ENCODE measurements around the gene LYPD6.

GRCh38 chr2:149334156-149334555 is 3.8 kb downstream of the LYPD6 start:
- TF ChIP-seq CTCF (IDR thresholded peaks at IDR 0.05 in 2 of 3, conservative IDR thresholded peaks at IDR 0.05 in 1 of 3; ENCODE audit: insufficient read depth in 2 of 3, low read depth in 1 of 3, low read length in 3 of 3) (no peak), CXXC5 (CRISPR knock-in tag; IDR thresholded peaks at IDR 0.05) (no peak), ZBTB9 (CRISPR knock-in tag; IDR thresholded peaks at IDR 0.05) (no peak), USF2 (CRISPR knock-in tag; IDR thresholded peaks at IDR 0.05) (no peak), ZNF263 (CRISPR knock-in tag; IDR thresholded peaks at IDR 0.05; ENCODE audit: borderline replicate concordance) (no peak), SRSF7 (optimal IDR thresholded peaks at IDR 0.05; ENCODE audit: low read depth, low read length) (no peak), EZH2 (IDR thresholded peaks at IDR 0.05; ENCODE audit: borderline replicate concordance, low read depth, low read length) (no peak), NR1H2 (CRISPR knock-in tag; IDR thresholded peaks at IDR 0.05) (no peak), MCM3 (IDR thresholded peaks at IDR 0.05) (no peak), SAP30 (IDR thresholded peaks at IDR 0.05; ENCODE audit: borderline replicate concordance, insufficient read depth, low read depth, low read length, poor library complexity, severe bottlenecking) (no peak), ELK1 (CRISPR knock-in tag; IDR thresholded peaks at IDR 0.05) (no peak), ZNF780A (CRISPR knock-in tag; IDR thresholded peaks at IDR 0.05) (no peak), IRF2 (CRISPR knock-in tag; IDR thresholded peaks at IDR 0.05) (no peak), POLR2AphosphoS5 (IDR thresholded peaks at IDR 0.05; ENCODE audit: control insufficient read depth, insufficient read depth, low read depth, low read length) (no peak)
